GM12872 (cell line): ENCODE results near the gene PLEKHG2.

Source experiments
- CTCF ChIP-seq: IDR thresholded peaks from 3 replicates; pipeline ENCODE4 v1.5.1; 2011; ENCODE audit warnings: low read depth, mild to moderate bottlenecking, low read length, moderate library complexity; ENCODE audit not compliant: insufficient read depth

The PLEKHG2 gene

GRCh38 chr19:39465956-39466747 lies 53.7 kb downstream of the PLEKHG2 start:
- no peak for TF ChIP-seq CTCF

DNA sequence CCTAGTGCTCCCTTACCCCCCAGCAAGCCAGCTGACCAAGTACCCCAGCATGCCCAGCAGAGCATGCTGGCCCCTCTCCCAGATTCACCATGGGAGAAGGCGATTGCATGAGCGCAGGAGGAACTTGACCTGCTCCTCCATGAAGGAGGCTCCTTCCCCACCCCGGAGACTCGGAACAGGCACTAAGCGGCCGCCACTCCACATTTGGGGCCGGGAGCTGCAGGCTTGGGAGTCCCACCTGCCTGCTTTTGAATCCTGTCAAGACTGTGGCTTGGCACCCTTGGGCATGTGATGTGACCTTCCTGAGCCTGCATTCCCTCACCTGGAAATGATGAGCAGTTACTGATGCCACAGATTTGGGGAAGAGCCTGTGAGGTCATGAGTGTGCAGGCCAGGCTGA lies 55.5 kb downstream of the PLEKHG2 start:
- no peak for TF ChIP-seq CTCF

DNA sequence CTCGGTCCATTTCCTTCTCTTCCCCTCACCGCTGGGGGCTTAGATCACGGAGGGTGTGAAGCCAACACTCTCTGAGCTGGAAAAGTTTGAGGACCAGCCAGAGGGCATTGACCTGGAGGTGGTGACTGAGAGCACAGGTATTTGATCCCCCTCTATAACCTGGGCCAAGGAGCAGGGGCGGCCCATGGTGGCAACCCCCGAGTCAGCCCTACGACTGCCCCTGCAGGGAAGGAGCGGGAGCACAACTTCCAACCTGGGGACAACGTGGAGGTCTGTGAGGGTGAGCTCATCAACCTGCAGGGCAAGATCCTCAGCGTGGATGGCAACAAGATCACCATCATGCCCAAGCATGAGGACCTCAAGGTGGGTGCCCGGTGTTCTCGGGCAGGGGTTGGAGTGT lies 56.6 kb downstream of the PLEKHG2 start:
- no peak for TF ChIP-seq CTCF

DNA sequence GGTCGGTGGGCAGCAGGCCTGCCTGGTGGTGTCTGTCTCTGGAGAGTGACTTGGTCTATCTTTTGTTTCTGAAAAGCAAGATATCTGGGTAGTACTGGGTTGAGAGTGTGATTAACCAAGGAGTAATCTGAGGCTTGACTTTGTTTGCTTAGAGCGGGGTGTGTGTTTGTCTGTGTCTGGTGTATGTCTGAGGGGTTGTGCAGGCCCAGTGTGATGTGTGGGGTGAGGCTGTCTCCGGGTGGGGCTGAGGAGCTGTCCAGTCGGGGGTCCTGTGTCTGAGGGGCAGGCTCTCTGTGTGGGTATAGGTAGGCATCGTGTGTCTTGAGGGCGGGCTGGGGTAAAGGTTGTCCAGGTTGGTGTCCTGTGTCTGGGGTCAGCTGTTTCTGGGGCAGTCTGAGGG lies 57.1 kb downstream of the PLEKHG2 start:
- no peak for TF ChIP-seq CTCF

DNA sequence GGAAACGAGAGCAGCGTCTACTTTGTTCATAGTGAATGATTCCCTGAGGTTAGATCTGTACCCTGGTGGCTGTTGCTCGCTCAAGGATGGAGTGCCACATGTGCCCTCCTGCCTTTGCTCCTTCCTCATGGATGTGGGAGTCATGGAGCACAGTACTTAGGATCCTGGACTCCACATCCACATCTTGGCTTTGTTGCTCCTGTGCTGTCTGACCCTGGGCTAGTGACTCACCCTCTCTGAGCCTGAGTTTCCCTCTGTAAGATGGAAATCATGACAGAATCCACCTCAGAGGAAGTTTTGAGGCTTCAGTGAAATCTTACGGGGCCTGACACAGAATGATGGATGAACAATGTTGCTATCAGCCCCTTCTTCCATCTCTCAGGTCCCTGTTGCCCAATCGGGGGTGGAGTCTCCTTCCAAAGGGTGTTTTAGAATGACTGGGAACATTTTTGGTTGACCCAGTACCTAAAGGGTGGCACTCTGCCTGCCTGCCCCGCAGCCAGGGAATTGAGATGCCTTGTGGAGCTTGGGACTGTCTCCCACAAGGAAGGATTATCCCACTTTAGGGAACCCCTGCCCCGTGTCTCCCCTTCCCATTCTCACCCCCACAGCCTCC lies 58.4 kb downstream of the PLEKHG2 start:
- TF ChIP-seq CTCF: no peak

- no peak for TF ChIP-seq CTCF
Measured at GRCh38 chr19:39471756-39472536, 59.5 kb downstream of the PLEKHG2 start.

GRCh38 chr19:39472746-39473442 lies 60.4 kb downstream of the PLEKHG2 start:
- TF ChIP-seq CTCF: no peak
